Adipocyte (in vitro differentiated cells): ENCODE results near the gene CACNA1E.
"Not testable (repeated sequence)": the region's sequence is repeated elsewhere in the genome, so short reads cannot be mapped to it uniquely, and the experiment has no call there.

ENCODE experiments used
- DNase-seq: peaks from one replicate; pipeline ENCODE4 v3.0.0-alpha.2; 2015; ENCODE audit warnings: low read depth
- H3K27me3 ChIP-seq: replicated peaks from 2 replicates; pipeline ENCODE4 v1.7.0; 2013; ENCODE audit warnings: mild to moderate bottlenecking, low read length, moderate library complexity; ENCODE audit not compliant: control insufficient read depth, insufficient read depth
- H3K36me3 ChIP-seq: 2 replicates; pipeline ENCODE4 v1.7.0; 2013; ENCODE audit warnings: low read length, mild to moderate bottlenecking, moderate library complexity; ENCODE audit not compliant: control insufficient read depth, insufficient read depth, severe bottlenecking
- H3K4me1 ChIP-seq: 2 replicates; pipeline ENCODE4 v1.7.0; 2013; ENCODE audit warnings: mild to moderate bottlenecking, low read length, moderate library complexity; ENCODE audit not compliant: control insufficient read depth, insufficient read depth
- H3K4me3 ChIP-seq: 2 replicates; pipeline ENCODE4 v1.7.0; 2013; ENCODE audit warnings: mild to moderate bottlenecking, low read length, moderate library complexity
- H3K9ac ChIP-seq: 2 replicates; pipeline ENCODE4 v1.7.0; 2013; ENCODE audit warnings: mild to moderate bottlenecking, low read length, moderate library complexity
- H3K9me3 ChIP-seq: 2 replicates; pipeline ENCODE4 v1.7.0; 2013; ENCODE audit warnings: mild to moderate bottlenecking, low read length, moderate library complexity; ENCODE audit not compliant: control insufficient read depth

CACNA1E gene

DNA sequence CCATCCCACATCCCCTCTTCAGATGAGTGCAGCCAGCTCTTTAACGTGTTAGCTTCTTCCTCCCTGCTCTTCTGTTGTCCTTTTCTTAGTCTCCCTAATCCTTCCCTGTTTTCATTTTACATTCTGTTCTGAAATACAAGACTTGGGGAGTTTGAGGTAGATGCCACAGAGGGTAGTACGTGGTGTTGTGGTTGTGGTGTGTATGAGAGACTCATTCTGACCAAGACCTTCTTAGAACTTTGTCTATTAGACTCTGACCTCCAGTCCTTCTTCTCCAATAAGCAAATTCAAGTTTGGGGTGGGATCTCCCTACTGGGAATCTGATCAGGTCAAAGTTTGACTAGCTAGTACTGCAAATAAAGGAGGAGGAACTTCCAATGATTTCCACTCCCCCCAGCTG lies 39.5 kb downstream of the CACNA1E start:
- Histone ChIP-seq H3K4me1 (no peaks in the 10 kb centered on the region), H3K36me3 (no peaks in the 10 kb centered on the region), H3K27me3 (peaks cover 5% of the 10 kb centered on the region), H3K4me3 (no peak overlapping the region), H3K9me3 (peaks cover 14% of the 10 kb centered on the region), H3K9ac (no peak overlapping the region)
- no peak for DNase-seq

DNA sequence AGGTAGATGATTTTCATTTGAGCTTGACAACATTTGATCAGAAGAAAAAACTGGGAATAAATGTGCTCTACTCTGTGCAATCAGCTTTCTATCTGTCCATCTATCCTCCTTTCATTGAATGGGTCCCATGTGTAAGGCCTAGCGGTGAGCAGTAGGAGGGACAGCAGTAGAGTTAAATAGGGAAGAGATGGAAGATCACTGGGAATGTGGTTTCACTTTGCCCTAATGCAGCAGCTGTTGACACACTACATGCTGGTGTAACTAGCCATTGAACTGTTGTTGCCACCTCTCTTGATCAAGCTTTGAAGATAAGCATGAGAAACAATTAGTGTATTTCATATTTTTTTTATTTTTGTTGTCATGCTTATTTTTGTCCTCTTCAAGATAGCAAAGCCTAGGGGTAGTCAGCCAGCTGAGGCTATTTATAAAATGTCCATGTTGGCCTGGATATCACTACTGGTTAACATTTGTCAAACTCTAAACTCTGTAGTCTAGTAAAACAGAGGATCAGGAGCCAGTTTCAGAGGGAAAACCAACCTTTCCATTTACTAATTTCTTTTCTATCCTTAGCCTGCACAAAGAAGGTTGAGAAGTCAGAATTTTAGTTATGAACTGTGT lies 41.9 kb downstream of the CACNA1E start:
- Histone ChIP-seq H3K4me1 (no peaks in the 10 kb centered on the region), H3K9me3 (peaks cover 22% of the 10 kb centered on the region), H3K9ac (no peak overlapping the region), H3K4me3 (no peak overlapping the region), H3K27me3 (no peaks in the 10 kb centered on the region), H3K36me3 (no peaks in the 10 kb centered on the region)
- DNase-seq = no peak

DNA sequence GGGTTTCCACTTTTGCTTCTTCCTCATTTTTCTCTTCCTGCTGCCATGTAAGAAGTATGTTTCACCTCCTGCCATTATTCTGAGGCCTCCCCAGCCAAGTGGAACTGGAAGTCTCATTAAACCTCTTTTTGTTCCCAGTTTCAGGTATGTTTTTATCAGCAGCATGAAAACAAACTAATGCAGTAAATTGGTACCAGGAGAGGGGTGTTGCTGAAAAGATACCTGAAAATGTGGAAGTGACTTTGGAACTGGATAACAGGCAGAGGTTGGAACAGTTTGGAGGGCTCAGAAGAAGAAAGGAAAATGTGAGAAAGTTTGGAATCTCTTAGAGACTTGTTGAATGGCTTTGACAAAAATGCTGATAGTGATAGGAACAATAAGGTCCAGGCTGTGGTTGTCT lies 44.9 kb downstream of the CACNA1E start:
- H3K4me1 ChIP-seq, H3K9ac ChIP-seq: not testable (repeated sequence)

GRCh38 chr1:181531441-181531840 lies 48.1 kb downstream of the CACNA1E start:
- no peaks in the 10 kb centered on the region for H3K27me3 ChIP-seq
- H3K9me3 ChIP-seq = peaks cover 22% of the 10 kb centered on the region
- no peaks in the 10 kb centered on the region for H3K36me3 ChIP-seq
- no peaks in the 10 kb centered on the region for H3K4me1 ChIP-seq
- DNase-seq = no peak
- no peak overlapping the region for H3K4me3 ChIP-seq
- H3K9ac ChIP-seq = no peak overlapping the region

More for the DNA sequence above, 44.9 kb downstream of the CACNA1E start:
- H3K27me3 ChIP-seq, DNase-seq, H3K4me3 ChIP-seq, H3K36me3 ChIP-seq: not testable (repeated sequence)
- H3K9me3 ChIP-seq = peaks cover 22% of the 10 kb centered on the region

DNA sequence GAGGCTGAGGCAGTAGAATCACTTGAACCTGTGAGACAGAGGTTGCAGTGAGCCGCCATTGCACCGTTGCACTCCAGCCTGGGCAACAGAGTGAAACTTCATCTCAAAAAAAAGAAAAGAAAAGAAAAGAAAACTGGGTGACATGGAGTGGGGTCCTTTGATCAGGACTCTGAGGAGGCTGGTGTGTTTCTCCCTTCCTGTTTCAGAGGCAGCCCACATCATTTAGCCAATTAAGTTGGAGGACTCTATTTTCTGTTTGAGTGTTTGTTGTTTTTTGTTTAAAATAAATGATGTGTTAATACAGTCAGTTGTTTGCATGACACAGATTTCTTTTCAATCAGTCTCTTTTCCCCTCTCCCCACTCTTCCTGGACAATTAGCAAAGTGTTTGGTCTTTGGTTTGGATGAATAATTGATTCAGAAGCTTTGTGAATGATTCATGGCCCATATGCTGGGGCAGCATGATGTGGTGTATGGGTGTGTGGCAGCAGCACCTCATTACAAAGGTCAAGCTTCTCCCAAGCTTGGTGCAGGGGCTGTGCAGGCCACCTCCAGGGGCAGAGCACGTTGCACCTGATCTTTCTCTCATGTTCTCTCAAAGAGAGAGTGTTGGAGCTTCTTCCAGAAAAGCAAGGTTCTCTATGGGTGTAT lies 48.8 kb downstream of the CACNA1E start:
- no peaks in the 10 kb centered on the region for H3K4me1 ChIP-seq
- H3K9ac ChIP-seq = no peak overlapping the region
- no peak overlapping the region for H3K4me3 ChIP-seq
- H3K27me3 ChIP-seq = no peaks in the 10 kb centered on the region
- DNase-seq = no peak
- H3K9me3 ChIP-seq = peaks cover 17% of the 10 kb centered on the region
- H3K36me3 ChIP-seq = no peaks in the 10 kb centered on the region

DNA sequence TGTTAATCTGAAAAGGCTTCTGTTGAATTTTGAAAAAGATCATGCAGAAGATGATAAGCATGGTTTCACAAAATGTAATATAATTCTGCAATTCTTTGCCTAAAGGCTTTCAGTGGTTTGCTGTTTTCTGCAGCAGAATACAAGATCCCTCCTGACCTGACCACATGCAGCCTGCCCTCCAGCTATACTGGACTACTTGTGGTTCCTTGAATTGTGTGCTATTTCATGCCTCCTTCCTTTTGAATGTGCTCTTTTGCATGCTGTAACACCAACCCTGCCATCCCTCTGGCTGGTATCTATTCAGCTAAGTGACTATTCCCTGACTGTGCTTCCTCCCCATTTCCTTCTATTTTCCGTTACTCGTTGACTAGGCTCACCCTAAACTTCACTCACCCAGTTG lies 55.5 kb downstream of the CACNA1E start:
- Histone ChIP-seq H3K9me3 (no peaks in the 10 kb centered on the region), H3K4me1 (no peaks in the 10 kb centered on the region), H3K9ac (no peak overlapping the region), H3K36me3 (no peaks in the 10 kb centered on the region), H3K4me3 (no peak overlapping the region), H3K27me3 (peaks cover 19% of the 10 kb centered on the region)
- DNase-seq = no peak

DNA sequence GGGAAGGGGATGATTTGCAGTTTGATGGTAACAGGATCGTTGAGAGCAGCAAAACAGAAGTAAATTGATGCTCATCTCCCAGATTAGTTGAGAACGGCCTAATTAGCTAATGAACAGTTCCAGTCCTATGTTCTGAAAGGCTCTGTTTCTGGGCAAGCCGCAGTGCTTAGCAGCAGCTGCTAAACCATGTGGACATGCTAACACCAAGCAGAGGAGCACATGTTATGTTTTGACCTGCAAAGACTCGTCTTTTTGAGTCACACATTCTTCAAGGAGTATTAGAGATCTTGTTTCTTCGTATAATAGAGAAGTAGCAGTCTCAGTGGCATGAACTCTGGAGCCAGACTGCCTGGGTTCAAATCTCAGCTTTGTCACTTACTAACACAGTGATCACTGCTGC lies 58.1 kb downstream of the CACNA1E start:
- Histone ChIP-seq H3K36me3 (no peaks in the 10 kb centered on the region), H3K27me3 (peaks cover 35% of the 10 kb centered on the region), H3K4me3 (no peak overlapping the region), H3K4me1 (no peaks in the 10 kb centered on the region), H3K9ac (no peak overlapping the region), H3K9me3 (no peaks in the 10 kb centered on the region)
- no peak for DNase-seq

GRCh38 chr1:181541947-181542346 lies 58.6 kb downstream of the CACNA1E start:
- Histone ChIP-seq H3K27me3 (peaks cover 40% of the 10 kb centered on the region), H3K9me3 (no peaks in the 10 kb centered on the region), H3K4me1 (no peaks in the 10 kb centered on the region), H3K4me3 (no peak overlapping the region), H3K9ac (no peak overlapping the region), H3K36me3 (no peaks in the 10 kb centered on the region)
- no peak for DNase-seq

GRCh38 chr1:181542406-181542805 lies 59.1 kb downstream of the CACNA1E start:
- H3K4me3 ChIP-seq, H3K9ac ChIP-seq, H3K4me1 ChIP-seq, DNase-seq, H3K36me3 ChIP-seq, H3K9me3 ChIP-seq: not testable (repeated sequence)
- H3K27me3 ChIP-seq = peaks cover 44% of the 10 kb centered on the region

- no peak for DNase-seq
- Histone ChIP-seq H3K27me3 (peaks cover 35% of the 10 kb centered on the region), H3K4me1 (no peaks in the 10 kb centered on the region), H3K4me3 (no peak overlapping the region), H3K9me3 (no peaks in the 10 kb centered on the region), H3K9ac (no peak overlapping the region), H3K36me3 (no peaks in the 10 kb centered on the region)
Observed at GRCh38 chr1:181545395-181545794, 62.1 kb downstream of the CACNA1E start.

DNA sequence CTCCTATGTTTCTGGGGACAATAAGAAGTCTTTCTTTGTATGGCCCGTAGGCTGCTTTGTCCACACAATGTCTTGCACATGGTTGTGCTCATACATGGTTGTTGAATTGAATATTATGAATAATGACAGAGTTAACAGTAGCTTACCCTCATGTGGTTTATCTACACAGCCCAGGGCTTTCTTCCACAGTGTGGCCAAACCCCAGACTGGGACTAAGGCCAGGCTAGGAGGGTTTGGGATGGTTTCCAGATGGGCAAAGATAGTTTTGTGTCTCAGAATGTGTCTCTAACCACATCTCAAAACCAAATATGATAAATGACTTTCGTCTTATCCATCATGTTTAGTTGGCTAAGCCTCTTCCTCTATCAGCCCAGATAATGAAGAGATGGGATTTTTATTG lies 65.2 kb downstream of the CACNA1E start:
- H3K4me1 ChIP-seq = no peaks in the 10 kb centered on the region
- no peak for DNase-seq
- no peak overlapping the region for H3K4me3 ChIP-seq
- H3K27me3 ChIP-seq = peaks cover 45% of the 10 kb centered on the region
- H3K36me3 ChIP-seq = no peaks in the 10 kb centered on the region
- H3K9me3 ChIP-seq = no peaks in the 10 kb centered on the region
- no peak overlapping the region for H3K9ac ChIP-seq

- Histone ChIP-seq H3K27me3 (peaks cover 38% of the 10 kb centered on the region), H3K9ac (no peak overlapping the region), H3K9me3 (no peaks in the 10 kb centered on the region), H3K36me3 (no peaks in the 10 kb centered on the region), H3K4me1 (no peaks in the 10 kb centered on the region), H3K4me3 (no peak overlapping the region)
- no peak for DNase-seq
Observed at GRCh38 chr1:181551249-181551648, 67.9 kb downstream of the CACNA1E start.
